HG03442 (cell line): ENCODE data around the gene STEAP3.

Source experiments
- ATAC-seq: cut with Tn5 transposase; IDR thresholded peaks from one replicate; pipeline ENCODE4 v1.9.1; 2021; ENCODE audit warnings: mild to moderate bottlenecking, moderate library complexity; ENCODE audit not compliant: unreplicated experiment

Gene STEAP3

DNA sequence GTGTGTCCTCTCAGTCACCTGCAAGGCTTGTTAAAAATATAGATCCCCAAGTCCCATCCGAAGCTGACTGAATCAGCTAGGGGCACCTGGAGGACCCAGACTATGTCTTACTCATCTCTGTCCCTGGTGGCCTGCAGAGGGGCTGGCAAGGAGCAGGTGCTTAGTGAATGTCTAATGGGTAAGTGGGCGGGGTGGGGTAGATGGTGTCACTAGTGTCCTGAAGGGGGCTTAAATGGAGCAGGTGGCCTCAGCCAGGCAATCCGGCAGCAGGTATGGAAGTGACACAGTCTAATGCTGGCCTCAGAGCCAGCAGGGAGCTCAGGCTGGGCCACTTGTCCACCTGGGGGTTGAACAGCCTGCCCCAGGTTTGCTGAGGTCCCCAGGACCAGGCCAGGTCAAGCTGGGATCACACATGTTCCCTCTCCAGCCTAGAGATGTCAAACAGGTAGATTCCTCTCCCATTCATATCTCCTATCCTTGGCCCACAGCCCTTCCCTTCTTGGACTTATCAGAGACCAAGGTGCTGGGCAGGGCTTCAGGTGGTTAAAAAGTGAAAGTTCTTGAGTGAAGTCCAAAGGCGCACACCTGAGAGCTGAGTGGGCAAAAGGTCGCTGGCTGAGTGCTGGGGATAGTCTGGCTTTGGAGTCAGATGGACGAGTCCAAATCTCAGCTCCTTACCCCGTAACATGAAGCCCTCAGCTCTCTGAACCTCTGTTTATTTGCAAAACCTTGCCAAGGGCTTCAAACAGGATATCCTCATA, 1.7 kb downstream of the STEAP3 start:
- ATAC-seq: no peak

DNA sequence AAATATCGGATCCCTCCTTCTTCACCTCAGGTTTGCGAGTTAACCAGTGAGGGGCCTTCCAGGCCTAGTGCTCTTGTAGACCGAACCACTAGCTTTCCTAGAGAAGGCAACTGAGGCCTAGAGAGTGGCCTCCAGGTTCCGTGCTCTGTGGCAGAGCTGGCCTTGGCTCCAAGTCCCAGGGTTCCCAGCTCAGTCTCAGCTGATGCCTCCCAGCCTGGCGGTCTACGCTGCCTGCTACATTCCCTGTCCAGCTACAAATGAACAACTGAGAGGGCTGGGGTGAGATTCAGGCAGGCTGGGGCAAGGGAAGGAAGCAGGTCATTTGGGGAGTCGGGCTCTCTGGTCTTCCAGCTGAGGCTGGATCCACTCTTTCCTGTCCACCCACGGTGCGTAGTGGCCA, 2.3 kb downstream of the STEAP3 start:
- ATAC-seq: no peak

DNA sequence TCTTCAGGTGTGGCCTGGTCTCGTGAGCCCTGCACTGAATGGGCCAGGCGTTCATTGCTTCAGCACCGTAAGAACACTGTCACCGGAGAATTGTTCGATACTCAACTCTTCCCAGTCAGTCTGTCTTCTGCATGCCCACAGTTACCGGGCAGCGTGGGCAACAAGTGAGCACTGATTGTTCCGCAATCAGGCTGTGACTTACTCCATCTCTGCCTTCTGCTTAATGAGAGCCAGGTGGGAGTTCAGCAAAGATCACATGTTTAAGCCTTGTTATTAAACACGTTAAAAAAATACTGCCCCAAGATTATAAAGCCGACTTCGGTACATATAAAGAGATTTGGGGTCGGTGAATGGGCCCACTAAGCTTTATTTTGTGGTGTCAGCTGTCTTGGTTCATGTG, 3.7 kb downstream of the STEAP3 start:
- no peak for ATAC-seq

DNA sequence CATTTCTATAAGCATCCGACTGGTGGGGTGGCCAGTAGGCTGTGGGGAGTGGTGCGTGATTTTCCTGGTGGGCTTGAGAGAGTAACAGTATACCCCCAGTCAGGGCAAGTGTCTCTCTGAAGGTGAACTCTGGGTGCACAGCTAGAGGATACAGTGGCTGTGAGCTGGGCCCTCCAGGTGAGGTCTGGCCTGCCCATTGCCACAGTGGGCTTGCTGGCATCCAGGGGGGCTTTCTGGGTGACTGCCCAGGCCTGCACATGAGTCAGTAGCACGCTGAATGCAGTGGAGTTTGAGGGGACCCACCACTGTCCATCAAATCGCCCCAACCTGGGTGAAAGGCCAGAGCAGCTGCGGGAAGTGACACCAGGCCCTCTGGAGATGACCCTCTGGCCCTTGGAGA, 4.5 kb downstream of the STEAP3 start:
- ATAC-seq: no peak

DNA sequence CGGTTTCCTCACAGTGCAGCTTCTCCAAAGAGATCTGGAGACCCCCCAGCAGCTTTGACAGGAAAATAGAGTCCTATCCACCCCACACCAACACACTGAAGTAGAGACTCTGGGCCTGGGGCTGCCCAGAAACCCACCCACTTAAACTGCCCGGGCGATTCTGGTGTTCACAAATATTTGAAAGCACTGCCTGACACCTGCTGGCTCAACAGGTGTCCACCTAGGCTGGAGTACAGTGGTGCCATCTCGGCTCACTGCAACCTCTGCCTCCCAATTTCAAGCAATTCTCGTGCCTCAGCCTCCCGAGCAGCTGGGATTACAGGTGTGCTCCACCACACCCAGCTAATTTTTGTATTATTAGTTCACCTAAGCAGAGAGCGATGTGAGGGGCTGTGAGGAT, 5.3 kb downstream of the STEAP3 start:
- ATAC-seq: no peak

DNA sequence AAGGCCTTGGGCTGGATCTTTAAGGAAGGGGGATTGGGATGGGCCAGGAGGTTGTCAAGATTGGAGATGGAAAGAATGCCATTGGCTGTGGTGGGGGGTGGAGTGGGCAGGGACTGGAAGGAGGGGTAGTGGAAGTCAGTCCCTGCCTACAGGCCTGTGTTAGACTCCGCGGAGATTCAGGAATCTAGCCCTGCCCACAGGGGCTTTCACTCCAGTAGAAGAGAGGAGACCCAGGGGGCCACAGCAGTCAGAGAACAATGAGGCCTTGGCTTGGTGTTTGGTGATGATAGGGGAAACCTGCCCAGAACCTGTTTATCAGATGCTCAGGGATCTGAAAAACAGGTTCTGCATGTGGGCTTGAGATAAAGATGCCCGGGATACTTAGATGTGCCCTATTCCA, 6.1 kb downstream of the STEAP3 start:
- no peak for ATAC-seq

DNA sequence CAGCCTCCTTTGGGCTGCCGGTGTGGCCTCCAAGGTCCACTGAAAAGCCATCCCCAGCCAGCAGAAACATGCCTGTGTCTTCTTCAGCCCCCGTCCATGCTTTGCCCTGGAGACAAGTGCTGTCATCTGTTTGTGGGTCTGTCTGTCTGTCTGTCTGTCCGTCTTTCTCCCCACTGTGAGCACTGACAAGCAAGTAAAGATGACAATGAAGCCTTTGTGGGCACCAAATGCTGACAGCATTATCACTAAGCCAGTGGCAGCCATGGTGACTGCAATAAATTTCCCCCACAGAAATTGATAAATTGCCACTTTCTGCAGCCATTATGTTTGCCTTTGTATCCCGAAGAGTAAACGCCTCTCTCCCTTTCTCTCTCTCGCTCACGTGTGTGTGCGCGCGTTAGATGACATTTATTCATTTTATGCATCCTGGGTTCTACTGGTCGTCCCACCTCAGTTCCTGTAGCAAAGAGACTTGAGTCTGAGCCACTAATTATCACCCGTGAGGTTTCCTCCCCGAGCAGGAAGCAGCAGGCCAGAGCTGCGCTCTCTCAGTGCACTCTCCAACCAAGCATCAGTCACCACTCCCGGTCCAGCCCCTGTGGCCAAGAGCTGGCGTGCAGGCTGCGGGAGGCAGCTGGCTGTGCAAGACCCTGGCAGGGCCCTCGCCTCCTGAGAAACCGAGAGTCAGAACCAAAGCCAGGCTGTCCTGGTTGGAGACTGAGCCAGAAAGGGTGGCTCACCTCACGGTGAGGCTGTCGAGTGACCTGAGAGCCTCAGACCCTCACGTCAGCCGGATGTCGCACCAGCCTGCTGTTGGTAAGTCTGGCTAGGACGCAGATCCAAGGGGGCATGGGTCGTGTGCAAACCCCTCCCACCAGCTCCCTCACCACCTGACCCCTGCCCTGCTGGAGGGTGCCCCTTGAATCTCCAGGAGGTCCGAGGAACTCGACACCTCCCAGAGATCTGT, 6.9 kb downstream of the STEAP3 start:
- ATAC-seq: no peak

DNA sequence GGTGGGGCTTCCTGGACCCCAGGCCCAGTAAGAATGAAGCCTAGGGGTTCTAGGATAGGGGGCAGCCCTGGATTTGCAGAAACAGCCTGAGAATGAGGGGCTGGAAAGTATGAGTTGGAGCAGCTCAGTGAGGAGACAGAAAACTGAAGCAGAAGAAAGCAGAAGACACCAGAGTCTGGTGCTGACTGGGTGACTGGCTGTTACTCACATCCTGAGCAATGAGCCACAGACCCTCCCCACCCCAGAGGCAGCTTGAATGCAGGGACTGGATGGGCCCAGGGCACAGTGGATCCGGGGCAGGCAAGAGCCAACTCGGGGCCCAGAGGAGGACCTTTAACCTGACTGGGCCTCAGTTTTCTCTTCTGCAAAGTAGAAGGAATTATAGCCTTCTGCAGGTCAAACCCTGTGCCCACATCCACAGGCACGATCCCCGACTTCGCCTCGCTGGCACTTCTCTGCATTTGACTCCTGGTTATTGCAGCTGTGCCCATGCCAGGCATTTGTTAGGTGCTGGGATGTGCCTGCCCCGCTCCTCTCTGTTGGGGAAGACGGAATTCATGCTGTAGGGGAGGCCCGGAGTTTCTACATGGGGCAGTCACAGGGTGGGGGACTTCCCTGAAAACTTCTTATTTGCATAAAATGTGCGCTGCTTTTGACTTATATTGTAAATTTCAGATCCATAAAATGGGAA, 8.5 kb downstream of the STEAP3 start:
- ATAC-seq: peak; percentile 39

DNA sequence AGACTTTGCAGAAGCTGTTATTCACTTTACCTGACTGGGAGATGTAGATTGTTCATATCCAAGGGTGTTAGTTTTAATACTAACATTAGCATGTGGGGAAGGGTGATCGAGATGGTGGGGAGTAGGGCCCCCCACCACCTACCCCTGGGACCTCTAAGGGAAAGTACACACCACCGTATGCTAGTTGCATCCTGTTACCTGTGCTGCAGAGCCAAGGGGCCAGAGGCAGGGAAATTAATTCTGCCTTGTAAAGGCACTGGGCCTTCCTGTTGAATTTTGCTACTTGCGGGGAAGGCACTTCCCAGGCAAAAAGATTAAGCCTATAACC, 9.0 kb downstream of the STEAP3 start:
- ATAC-seq: no peak

DNA sequence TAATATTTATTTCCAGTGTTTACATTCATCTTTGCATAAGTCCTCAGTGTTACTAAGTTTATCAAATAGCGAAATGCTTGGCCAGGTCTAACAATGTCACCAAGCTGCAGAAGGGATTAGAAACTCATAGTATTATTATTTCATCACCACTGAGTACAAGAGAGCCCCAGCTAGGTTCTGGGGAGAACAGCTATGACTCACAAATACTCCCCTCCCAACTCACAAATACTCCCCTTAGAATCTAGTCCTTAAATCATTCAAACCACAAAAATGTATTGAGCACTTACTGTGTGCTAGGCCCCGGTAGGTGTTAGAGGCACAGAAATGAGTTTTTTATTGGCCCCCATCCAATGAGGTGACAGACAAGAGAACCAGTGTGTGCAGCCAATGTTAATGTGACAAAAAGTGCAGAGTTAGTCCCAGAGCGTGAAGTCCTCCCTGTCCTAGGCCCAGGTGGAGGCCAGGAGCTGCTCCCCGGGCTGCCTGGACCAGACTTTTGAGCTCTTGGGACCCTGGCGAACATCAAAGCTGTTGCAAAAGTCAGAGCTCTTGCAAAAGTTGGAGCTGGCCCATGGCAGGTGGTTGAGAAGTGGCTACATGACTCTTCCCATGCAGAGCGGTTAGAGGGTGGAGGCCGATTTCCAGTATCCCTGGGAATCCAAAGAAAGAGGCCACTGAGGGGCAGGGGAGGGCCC, 9.8 kb downstream of the STEAP3 start:
- ATAC-seq: peak; percentile 56

DNA sequence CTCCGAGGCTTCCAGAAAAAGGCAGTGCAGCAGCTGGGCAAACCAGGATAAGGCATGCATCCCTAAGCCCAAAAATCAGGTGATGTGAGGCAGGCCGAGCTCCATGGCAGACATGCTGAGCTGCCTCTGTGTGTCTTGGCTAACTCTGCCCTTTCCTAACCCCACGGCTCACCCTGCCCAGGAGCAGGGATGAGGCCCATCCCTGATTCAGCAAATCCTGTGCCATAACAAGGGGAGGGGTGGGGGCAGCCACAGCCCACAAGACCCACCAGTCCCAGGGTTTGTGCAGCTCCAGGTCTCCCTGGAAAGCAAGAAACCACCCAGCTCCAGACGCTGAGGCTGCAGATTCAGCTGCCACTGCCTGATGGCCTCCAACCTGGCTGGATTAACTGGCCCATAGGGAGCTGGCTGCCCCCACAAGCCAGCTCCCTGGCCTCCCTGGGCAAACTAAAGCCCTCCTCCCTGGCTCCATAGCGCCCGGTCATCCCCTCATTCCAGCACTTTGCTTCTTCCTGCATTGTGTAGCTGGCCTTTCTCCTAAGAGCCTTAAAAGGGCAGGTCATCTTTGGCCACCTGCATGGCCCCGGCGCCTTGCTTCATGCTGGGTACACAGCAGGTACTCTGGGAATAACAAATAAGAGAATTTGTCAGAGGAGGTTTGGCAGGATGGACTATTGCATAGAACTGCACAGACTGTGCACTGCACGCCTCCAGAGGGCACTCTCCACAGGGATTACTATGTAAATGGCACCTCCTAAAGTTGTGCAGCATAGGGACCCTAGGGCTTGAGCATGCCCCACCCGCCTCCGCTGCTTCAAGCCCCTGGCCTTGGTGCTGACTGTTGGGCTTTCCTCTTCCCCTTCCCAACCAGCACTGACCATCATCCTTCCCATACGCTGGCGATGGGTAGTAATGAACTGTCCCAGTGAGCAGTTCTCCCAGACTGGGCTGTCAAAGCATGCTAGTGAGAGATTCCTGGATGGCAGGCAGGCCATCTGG, 10.7 kb downstream of the STEAP3 start:
- ATAC-seq: no peak

DNA sequence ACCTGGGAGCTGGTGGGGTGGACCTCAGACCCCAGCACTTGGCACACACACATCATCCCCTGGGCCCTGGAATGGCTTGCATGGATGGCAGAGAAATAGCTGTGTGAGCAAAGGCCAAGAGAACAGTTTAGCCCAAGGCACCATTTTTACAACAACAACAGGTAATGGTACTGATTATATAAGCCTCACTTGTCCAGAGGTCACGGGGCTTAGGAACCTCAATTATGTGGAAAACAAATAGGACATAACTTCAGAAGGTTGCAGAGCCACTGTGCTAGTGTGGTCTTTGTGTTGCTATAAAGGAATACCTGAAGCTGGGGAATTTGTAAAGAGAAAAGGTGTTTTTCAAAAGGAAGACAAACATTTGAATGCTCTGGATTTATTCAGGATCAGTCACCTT, 13.2 kb downstream of the STEAP3 start:
- no peak for ATAC-seq

DNA sequence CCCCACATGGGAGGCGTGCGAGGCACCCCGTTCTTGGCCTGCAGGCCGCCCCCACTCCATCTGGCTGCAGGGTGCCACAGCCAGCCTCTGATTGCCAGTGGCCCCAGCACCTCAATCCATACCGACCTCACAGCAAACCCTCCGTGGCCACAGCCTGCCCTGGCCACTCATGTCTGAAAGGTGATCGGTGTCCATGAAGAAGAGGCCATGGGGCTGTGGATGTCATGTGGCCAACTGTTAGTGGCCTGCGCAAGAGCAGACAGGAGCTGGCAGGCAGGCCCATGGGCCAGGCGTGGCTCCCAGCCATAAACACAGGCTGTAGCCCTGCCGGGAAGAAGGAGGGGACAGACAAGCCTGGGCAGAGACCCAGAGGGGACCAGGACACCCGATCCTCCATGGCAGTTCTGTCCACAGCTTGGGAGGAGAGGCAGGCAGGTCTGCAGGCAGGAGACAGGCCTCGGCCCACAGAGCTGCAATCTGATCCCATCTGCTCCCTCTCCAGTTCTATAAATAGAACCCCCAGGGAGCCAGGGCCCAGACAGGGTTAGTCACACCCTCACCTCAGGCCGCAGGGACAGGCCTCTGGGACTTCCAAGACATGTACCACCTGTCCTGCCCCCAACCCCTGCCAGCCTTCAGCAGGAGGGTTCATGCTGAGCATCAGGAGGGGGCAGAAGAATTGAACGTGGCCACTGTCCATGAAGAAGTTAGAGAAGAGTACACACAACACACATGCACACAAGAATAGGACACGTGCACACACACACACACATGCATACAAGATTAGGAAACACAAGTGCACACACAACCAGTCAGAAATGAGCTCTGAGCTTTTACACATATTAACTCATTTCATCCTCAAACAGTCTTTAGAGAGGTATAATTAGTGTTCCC, 16.9 kb downstream of the STEAP3 start:
- no peak for ATAC-seq

DNA sequence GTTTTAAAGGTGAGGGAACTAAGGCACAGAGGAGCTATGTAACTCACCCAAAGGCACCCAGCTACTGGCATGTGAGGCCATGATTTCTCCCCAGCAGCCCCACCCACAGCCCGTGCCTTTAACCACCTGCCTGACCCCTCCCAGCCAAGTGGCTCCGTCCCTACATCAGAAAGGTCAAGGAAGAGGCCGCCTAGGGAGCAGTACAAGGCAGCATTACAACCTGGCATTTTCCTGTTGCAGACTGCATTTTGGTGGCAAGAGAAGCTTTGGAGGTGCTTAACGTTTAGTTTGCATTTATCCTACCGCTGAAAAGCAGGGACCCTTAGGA, 17.5 kb downstream of the STEAP3 start:
- ATAC-seq: no peak

DNA sequence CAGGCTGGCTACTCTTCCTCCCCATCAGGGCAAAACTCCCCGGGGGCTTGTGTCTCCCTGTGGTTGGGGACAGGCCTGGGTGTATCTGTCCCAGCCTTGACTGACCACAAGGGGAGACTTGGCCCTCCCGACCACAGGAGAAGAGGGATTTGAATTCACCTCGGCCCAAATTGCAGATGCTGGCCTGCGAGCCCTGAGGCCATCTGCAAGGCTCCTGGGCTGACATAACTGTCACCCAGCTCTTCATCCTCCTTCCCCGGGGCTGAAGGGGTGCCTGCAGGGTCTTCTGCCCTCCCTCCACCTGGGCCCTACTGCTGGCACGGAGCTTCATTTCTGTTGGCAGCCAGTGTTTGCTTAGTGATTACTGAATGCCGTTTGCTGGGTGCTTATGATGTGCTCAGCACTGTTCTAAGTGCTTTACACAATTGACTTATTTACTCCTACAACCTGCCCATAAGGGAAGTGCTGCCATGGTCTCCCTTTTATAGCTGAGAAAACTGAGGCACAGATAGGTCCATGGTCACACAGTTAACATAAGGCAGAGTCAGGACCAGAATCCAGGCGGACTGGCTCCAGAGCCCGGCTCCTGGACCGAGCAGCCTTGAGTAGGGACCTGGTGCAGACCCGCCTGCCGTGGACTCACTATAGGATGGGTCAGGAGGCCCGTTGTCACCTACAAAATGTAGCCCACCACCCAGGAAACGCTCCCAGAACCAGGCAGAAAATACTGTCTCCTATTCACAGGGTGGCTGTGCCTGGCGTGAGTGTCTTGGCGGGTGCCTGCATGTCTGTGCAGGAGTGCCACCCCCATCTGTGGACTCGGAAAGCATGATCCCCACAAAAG, 18.9 kb downstream of the STEAP3 start:
- no peak for ATAC-seq

DNA sequence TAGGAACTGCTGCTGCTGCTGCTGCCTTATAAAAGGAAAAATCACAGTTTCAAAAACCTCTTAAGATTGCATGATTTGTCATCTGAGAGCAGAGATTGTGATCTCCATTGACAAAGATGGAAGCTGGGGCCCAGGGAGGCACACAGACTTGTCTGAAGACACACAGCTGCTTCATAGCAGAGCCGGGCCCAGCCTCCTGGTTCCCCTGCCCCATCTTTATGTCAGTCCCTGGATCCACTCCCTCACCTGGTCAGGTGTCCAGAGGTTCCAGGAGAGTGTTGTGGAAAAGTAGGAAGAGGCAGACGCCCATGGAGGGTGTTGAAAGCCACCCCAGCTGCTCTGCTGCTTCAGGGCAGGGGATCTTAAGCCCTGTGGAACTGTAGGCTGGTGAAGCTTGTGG, 20.0 kb downstream of the STEAP3 start:
- ATAC-seq: no peak

DNA sequence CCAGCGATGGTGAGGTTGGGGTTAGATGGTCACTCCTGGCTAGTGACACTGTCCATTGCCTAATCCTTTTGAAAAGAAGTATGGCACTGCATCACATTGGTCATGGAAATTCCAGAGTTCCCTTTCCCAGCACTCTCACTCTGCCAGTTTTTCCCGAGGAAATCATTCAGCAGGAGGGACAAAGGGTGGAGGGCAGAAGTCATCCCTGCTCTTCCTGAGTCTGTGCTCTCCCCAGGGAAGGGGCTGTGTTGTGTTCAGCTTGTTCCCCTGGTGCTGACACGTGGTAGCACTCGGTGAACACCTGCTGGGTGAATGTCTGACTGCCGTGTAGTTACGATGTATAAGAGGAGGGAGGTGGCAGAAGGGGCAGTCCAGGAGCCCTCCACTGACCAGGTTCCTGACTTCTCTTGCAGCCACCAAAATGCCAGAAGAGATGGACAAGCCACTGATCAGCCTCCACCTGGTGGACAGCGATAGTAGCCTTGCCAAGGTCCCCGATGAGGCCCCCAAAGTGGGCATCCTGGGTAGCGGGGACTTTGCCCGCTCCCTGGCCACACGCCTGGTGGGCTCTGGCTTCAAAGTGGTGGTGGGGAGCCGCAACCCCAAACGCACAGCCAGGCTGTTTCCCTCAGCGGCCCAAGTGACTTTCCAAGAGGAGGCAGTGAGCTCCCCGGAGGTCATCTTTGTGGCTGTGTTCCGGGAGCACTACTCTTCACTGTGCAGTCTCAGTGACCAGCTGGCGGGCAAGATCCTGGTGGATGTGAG, 21.6 kb downstream of the STEAP3 start:
- no peak for ATAC-seq
